Measurements from ENCODE around the gene SLC38A10.

SLC38A10 gene

GRCh38 chr17:81302324-81302723, 7.2 kb upstream of the SLC38A10 start:
- H3K36me3 ChIP-seq (ENCODE audit: control insufficient read depth, insufficient read depth, low read length) = no peaks in the 10 kb centered on the region
- TF ChIP-seq, protein P1, sequence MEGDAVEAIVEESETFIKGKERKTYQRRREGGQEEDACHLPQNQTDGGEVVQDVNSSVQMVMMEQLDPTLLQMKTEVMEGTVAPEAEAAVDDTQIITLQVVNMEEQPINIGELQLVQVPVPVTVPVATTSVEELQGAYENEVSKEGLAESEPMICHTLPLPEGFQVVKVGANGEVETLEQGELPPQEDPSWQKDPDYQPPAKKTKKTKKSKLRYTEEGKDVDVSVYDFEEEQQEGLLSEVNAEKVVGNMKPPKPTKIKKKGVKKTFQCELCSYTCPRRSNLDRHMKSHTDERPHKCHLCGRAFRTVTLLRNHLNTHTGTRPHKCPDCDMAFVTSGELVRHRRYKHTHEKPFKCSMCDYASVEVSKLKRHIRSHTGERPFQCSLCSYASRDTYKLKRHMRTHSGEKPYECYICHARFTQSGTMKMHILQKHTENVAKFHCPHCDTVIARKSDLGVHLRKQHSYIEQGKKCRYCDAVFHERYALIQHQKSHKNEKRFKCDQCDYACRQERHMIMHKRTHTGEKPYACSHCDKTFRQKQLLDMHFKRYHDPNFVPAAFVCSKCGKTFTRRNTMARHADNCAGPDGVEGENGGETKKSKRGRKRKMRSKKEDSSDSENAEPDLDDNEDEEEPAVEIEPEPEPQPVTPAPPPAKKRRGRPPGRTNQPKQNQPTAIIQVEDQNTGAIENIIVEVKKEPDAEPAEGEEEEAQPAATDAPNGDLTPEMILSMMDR (IDR thresholded peaks at IDR 0.05) = no peak
- no peaks in the 10 kb centered on the region for H3K79me2 ChIP-seq
- H3K9me3 ChIP-seq (ENCODE audit: control insufficient read depth, low read length) = no peaks in the 10 kb centered on the region
- H3K27me3 ChIP-seq (ENCODE audit: control insufficient read depth, insufficient read depth, low read length) = no peaks in the 10 kb centered on the region
- H3K4me3 ChIP-seq (ENCODE audit: low read depth, low read length) = no peak overlapping the region
- H2AFZ ChIP-seq = no peak overlapping the region
- no peak overlapping the region for H3K27ac ChIP-seq
- H3K4me2 ChIP-seq (ENCODE audit: low read length) = no peak overlapping the region
- H3K4me1 ChIP-seq = no peaks in the 10 kb centered on the region
- no peak overlapping the region for H3K9ac ChIP-seq

GRCh38 chr17:81301195-81302144, 6.4 kb upstream of the SLC38A10 start:
- no peaks in the 10 kb centered on the region for H3K4me1 ChIP-seq
- H3K79me2 ChIP-seq = no peaks in the 10 kb centered on the region
- H3K27ac ChIP-seq = no peak overlapping the region
- H3K27me3 ChIP-seq (ENCODE audit: control insufficient read depth, insufficient read depth, low read length) = no peaks in the 10 kb centered on the region
- H3K4me2 ChIP-seq (ENCODE audit: low read length) = peak overlapping the region; percentile 59
- H3K9ac ChIP-seq = no peak overlapping the region
- no peaks in the 10 kb centered on the region for H3K36me3 ChIP-seq (ENCODE audit: control insufficient read depth, insufficient read depth, low read length)
- peak overlapping the region; percentile 65 for H2AFZ ChIP-seq
- H3K4me3 ChIP-seq (ENCODE audit: low read depth, low read length) = no peak overlapping the region
- TF ChIP-seq, protein P1 (IDR thresholded peaks at IDR 0.05) = no peak
- no peaks in the 10 kb centered on the region for H3K9me3 ChIP-seq (ENCODE audit: control insufficient read depth, low read length)

GRCh38 chr17:81300586-81301155, 5.6 kb upstream of the SLC38A10 start:
- Histone ChIP-seq H3K4me1 (no peaks in the 10 kb centered on the region), H3K27ac (no peak overlapping the region), H2AFZ (no peak overlapping the region), H3K4me3 (ENCODE audit: low read depth, low read length) (no peak overlapping the region), H3K9ac (no peak overlapping the region), H3K27me3 (ENCODE audit: control insufficient read depth, insufficient read depth, low read length) (no peaks in the 10 kb centered on the region), H3K36me3 (ENCODE audit: control insufficient read depth, insufficient read depth, low read length) (no peaks in the 10 kb centered on the region), H3K79me2 (no peaks in the 10 kb centered on the region), H3K9me3 (ENCODE audit: control insufficient read depth, low read length) (no peaks in the 10 kb centered on the region), H3K4me2 (ENCODE audit: low read length) (no peak overlapping the region)
- TF ChIP-seq, protein P1 (IDR thresholded peaks at IDR 0.05) = no peak

GRCh38 chr17:81299846-81300585, 4.9 kb upstream of the SLC38A10 start:
- no peak overlapping the region for H2AFZ ChIP-seq
- no peak overlapping the region for H3K4me2 ChIP-seq (ENCODE audit: low read length)
- TF ChIP-seq, protein P1 (IDR thresholded peaks at IDR 0.05) = no peak
- no peak overlapping the region for H3K4me3 ChIP-seq (ENCODE audit: low read depth, low read length)
- no peaks in the 10 kb centered on the region for H3K27me3 ChIP-seq (ENCODE audit: control insufficient read depth, insufficient read depth, low read length)
- H3K36me3 ChIP-seq (ENCODE audit: control insufficient read depth, insufficient read depth, low read length) = no peaks in the 10 kb centered on the region
- no peaks in the 10 kb centered on the region for H3K4me1 ChIP-seq
- no peak overlapping the region for H3K27ac ChIP-seq
- H3K79me2 ChIP-seq = peaks cover 3% of the 10 kb centered on the region
- no peaks in the 10 kb centered on the region for H3K9me3 ChIP-seq (ENCODE audit: control insufficient read depth, low read length)
- no peak overlapping the region for H3K9ac ChIP-seq

All from parathyroid adenoma (tissue), 2 donors.